ENCODE data around the gene NEBL.

GRCh38 chr10:20760460-20760859 is 136.7 kb downstream of the NEBL start:
- TF ChIP-seq EZH2 (IDR thresholded peaks at IDR 0.05) (no peak), POLR2AphosphoS5 (IDR thresholded peaks at IDR 0.05; ENCODE audit: borderline replicate concordance, low read depth, low read length) (no peak)
